Natural killer cell (primary cell): ENCODE data around the gene STMN3. TPM values are rescaled to one million over a fixed set of nuclear protein-coding genes. Genes with fewer than 3 reads are reported as not detected.

Experiments
- ATAC-seq, 3 donors: fragments of 150-1000 bp in 2 of 3; fragments of 200-7000 bp in 1 of 3; cut with Tn5 transposase; 1 replicate in 1 of 3; 2 replicates in 2 of 3; pipeline ENCODE4 v1.10.0; 2021; ENCODE audit warnings: mild to moderate bottlenecking in 2 of 3, moderate library complexity in 2 of 3
- DNase-seq, 2 donors: peaks; one replicate each; pipeline versions ENCODE4 v3.0.0 to v3.0.0-alpha.2; 2013 to 2021; ENCODE audit warnings: mixed read lengths in 1 of 2
- H3K27ac ChIP-seq: one replicate; pipeline ENCODE4 v1.5.1; 2013; ENCODE audit warnings: mild to moderate bottlenecking, low read length
- H3K27me3 ChIP-seq: one replicate; pipeline ENCODE4 v1.6.1; 2013; ENCODE audit warnings: low read length; ENCODE audit not compliant: control insufficient read depth, insufficient read depth
- H3K36me3 ChIP-seq: one replicate; pipeline ENCODE4 v1.6.1; 2013; ENCODE audit warnings: low read length; ENCODE audit not compliant: control insufficient read depth, insufficient read depth
- H3K4me1 ChIP-seq: one replicate; pipeline ENCODE4 v1.6.1; 2013; ENCODE audit warnings: low read length; ENCODE audit not compliant: control insufficient read depth, insufficient read depth
- H3K4me3 ChIP-seq: one replicate; pipeline ENCODE4 v1.5.1; 2013; ENCODE audit warnings: low read length
- H3K9me3 ChIP-seq: one replicate; pipeline ENCODE4 v1.6.1; 2013; ENCODE audit warnings: low read length; ENCODE audit not compliant: control insufficient read depth, insufficient read depth
- H3K27ac Mint-ChIP-seq, 2 donors: one replicate each; pipeline ENCODE4 v1.8.0; 2022; ENCODE audit warnings: mild to moderate bottlenecking in 2 of 2, mixed read lengths in 2 of 2, moderate library complexity in 1 of 2
- H3K27me3 Mint-ChIP-seq, 2 donors: one replicate each; pipeline ENCODE4 v1.8.0; 2022; ENCODE audit warnings: low read depth in 2 of 2, mixed read lengths in 2 of 2
- H3K36me3 Mint-ChIP-seq: one replicate; pipeline ENCODE4 v1.8.0; 2022; ENCODE audit warnings: mixed read lengths
- H3K4me1 Mint-ChIP-seq, 2 donors: one replicate each; pipeline ENCODE4 v1.8.0; 2022; ENCODE audit warnings: mixed read lengths in 2 of 2
- H3K4me3 Mint-ChIP-seq: one replicate; pipeline ENCODE4 v1.8.0; 2022; ENCODE audit warnings: mild to moderate bottlenecking, moderate library complexity, mixed read lengths
- H3K9me3 Mint-ChIP-seq, 2 donors: one replicate each; pipeline ENCODE4 v1.8.0; 2022; ENCODE audit warnings: mixed read lengths in 2 of 2
- WGBS: methylation state at CpG from one replicate; pipeline ENCODE4 v1.1.7; 2013; ENCODE audit warnings: missing lambda C conversion rate; ENCODE audit not compliant: insufficient coverage; 5-methylcytosine and 5-hydroxymethylcytosine counted together
- intact Hi-C: fragments of 100-400 bp; cut with micrococcal nuclease; formaldehyde crosslinking; loops from one replicate; pipeline ENCODE4 v1.14.2; 2022
- total RNA-seq, 4 donors: library from RNA; stranded (reverse); fragments of 120-200 nt in 1 of 4; gene quantifications; one replicate each; pipeline versions ENCODE4 v1.2.3 to v1.2.4, GENCODE V29; 2013 to 2022
- TF ChIP-seq, protein P1 (sequence below): fragments of 200-600 bp; IDR thresholded peaks from one replicate; pipeline ENCODE4 v1.8.0; 2022; ENCODE audit warnings: antibody characterized with exemption

Gene STMN3
- total RNA-seq, 3 donors from 2014 or later (not counting 1 experiment from before 2014, with no cell fraction given), result 6.7 to 12.9 (median 8.3) TPM

GRCh38 chr20:63628246-63628975, 24.8 kb downstream of the STMN3 start:
- ATAC-seq (no peak), DNase-seq (peak in 1 of 2 donors; percentile 69)
- H3K9me3 Mint-ChIP-seq, result no peaks in the 10 kb centered on the region
- Histone ChIP-seq H3K36me3 (no peaks in the 10 kb centered on the region), H3K4me1 (peaks cover 51% of the 10 kb centered on the region), H3K27me3 (no peaks in the 10 kb centered on the region), H3K4me3 (peak overlapping the region; percentile 94), H3K9me3 (no peaks in the 10 kb centered on the region), H3K27ac (no peak overlapping the region)
- intact Hi-C loops, result loop anchor here (5.0 kb wide), 1 partner anchor 124 kb away; no protein-coding TSS in a partner anchor
- TF ChIP-seq, protein P1, sequence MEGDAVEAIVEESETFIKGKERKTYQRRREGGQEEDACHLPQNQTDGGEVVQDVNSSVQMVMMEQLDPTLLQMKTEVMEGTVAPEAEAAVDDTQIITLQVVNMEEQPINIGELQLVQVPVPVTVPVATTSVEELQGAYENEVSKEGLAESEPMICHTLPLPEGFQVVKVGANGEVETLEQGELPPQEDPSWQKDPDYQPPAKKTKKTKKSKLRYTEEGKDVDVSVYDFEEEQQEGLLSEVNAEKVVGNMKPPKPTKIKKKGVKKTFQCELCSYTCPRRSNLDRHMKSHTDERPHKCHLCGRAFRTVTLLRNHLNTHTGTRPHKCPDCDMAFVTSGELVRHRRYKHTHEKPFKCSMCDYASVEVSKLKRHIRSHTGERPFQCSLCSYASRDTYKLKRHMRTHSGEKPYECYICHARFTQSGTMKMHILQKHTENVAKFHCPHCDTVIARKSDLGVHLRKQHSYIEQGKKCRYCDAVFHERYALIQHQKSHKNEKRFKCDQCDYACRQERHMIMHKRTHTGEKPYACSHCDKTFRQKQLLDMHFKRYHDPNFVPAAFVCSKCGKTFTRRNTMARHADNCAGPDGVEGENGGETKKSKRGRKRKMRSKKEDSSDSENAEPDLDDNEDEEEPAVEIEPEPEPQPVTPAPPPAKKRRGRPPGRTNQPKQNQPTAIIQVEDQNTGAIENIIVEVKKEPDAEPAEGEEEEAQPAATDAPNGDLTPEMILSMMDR, result no peak
- H3K36me3 Mint-ChIP-seq, result no peaks in the 10 kb centered on the region
- peaks cover 17 to 22% of the 10 kb centered on the region in 2 donors for H3K4me1 Mint-ChIP-seq
- H3K27me3 Mint-ChIP-seq, result no peaks in the 10 kb centered on the region
- peak overlapping the region; percentile 83 to 89 for H3K27ac Mint-ChIP-seq
- WGBS, result 21% methylated on average over 22 of the region's 22 CpGs
- peak overlapping the region; percentile 94 for H3K4me3 Mint-ChIP-seq

DNA sequence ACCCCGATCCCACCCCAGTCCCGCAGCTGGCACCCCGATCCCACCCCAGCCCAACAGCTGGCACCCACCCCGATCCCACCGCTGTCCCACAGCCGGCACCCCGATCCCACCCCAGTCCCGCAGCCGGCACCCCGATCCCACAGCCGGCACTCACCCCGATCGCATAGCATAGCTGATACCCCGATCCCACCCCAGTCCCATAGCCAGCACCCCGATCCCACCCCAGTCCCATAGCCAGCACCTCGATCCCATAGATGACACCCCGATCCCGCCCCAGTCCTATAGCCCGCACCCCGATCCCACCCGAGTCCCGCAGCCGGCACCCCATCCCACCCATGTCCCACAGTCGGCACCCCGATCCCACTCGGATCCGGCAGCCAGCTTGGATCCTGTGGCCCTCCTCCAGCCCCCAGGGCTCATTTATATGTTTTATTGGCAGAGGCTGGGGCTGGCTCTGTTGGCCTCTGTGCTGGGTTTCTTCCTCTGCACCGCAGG, 25.4 kb downstream of the STMN3 start:
- peaks cover 17 to 23% of the 10 kb centered on the region in 2 donors for H3K4me1 Mint-ChIP-seq
- H3K4me3 ChIP-seq, result peak overlapping the region; percentile 94

DNA sequence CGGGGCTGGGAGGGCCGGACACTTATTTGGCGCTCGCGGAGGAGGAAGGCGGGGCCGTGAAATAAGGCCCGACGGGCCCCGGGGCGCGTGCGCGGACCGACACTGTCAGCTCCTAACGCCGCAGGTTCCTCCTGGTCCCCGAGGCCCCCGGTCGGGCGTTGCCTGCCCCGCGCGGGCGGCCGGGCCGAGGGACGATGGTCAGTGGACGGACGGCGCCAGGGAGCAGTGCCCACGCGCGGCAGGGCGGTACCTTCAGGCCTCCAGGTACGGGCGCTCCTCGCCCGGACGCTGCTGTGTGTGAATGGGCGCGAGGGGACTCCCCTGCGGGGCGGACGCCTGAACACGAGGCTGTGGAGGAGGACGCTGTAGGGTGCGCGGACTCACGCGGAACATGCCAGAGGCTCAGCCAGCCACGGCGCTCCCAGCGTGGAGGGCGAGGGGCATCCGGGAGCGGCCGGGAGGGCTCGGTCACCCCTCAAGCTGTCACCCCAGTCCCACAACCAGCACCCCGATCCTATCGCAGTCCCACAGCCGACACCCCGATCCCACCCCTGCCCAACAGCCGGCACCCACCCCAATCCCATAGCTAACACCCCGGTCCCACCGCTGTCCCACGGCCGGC, 26.0 kb downstream of the STMN3 start:
- Mint-ChIP-seq H3K9me3 (no peaks in the 10 kb centered on the region), H3K27ac (peak overlapping the region; percentile 83 to 89), H3K36me3 (no peaks in the 10 kb centered on the region), H3K4me1 (peaks cover 17 to 29% of the 10 kb centered on the region in 2 donors), H3K27me3 (no peaks in the 10 kb centered on the region), H3K4me3 (peak overlapping the region; percentile 94)
- H3K9me3 ChIP-seq, result no peaks in the 10 kb centered on the region
- no peaks in the 10 kb centered on the region for H3K36me3 ChIP-seq
- no peaks in the 10 kb centered on the region for H3K27me3 ChIP-seq
- intact Hi-C loops, result loop anchor here (1.0 to 5.0 kb wide), 3 partner anchors 8 to 125 kb away; no protein-coding TSS in a partner anchor
- H3K4me3 ChIP-seq, result peak overlapping the region; percentile 94
- WGBS, result under 1% methylated on average over 68 of the region's 68 CpGs
- ATAC-seq (peak; percentile 82 to 94 (median 83)), DNase-seq (peak; percentile 95 to 97)
- TF ChIP-seq, protein P1, result no peak
- H3K4me1 ChIP-seq, result peaks cover 40% of the 10 kb centered on the region
- peak overlapping the region; percentile 85 for H3K27ac ChIP-seq

More for the DNA sequence above, 25.4 kb downstream of the STMN3 start:
- TF ChIP-seq, protein P1, result no peak
- DNase-seq (peak in 1 of 2 donors; percentile 32), ATAC-seq (no peak)
- H3K4me3 Mint-ChIP-seq, result peak overlapping the region; percentile 94
- Histone ChIP-seq H3K27ac (peak overlapping the region; percentile 85), H3K27me3 (no peaks in the 10 kb centered on the region), H3K4me1 (peaks cover 44% of the 10 kb centered on the region), H3K9me3 (no peaks in the 10 kb centered on the region), H3K36me3 (no peaks in the 10 kb centered on the region)
- no peaks in the 10 kb centered on the region for H3K36me3 Mint-ChIP-seq
- H3K27me3 Mint-ChIP-seq, result no peaks in the 10 kb centered on the region
- WGBS, result 8% methylated on average over 28 of the region's 28 CpGs
- H3K27ac Mint-ChIP-seq, result peak overlapping the region; percentile 83 to 89
- intact Hi-C loops, result loop anchor here (1.0 to 5.0 kb wide), 3 partner anchors 8 to 125 kb away; no protein-coding TSS in a partner anchor
- H3K9me3 Mint-ChIP-seq, result no peaks in the 10 kb centered on the region
